A549 (cell line): ENCODE results near the gene SNRPA. TPM values are rescaled to one million over a fixed set of nuclear protein-coding genes. Genes with fewer than 3 reads are reported as not detected.

Source experiments
- ATAC-seq, 2 experiments: fragments of 200-7000 bp in 1 of 2; fragments of >200 bp in 1 of 2; cut with Nextera tagmentation in 1 of 2; cut with Tn5 transposase in 1 of 2; 3 replicates each; pipeline versions ENCODE4 v1.8.0 to v1.9.1; 2018 to 2020; ENCODE audit warnings: mild to moderate bottlenecking in 1 of 2, moderate library complexity in 1 of 2
- CTCF ChIA-PET: fragments of 300-600 bp; sonication (Branson Sonifier 250); formaldehyde crosslinking; extraction: SDS; loops from one replicate; lab custom pipeline; 2021; ENCODE audit warnings: antibody characterized with exemption, inconsistent platforms; lab: Yijun Ruan, JAX
- POLR2A ChIA-PET: fragments of 350-600 bp; formaldehyde crosslinking; extraction: SDS; loops from one replicate; lab custom pipeline; 2021; ENCODE audit warnings: antibody characterized with exemption, inconsistent platforms; lab: Yijun Ruan, JAX
- DNase-seq, 2 experiments: peaks; one replicate each; pipeline versions ENCODE4 v3.0.0 to v3.0.0-alpha.2; 2011 to 2016; ENCODE audit warnings: low read depth in 1 of 2, low spot score in 1 of 2
- FAIRE-seq: peaks from 2 replicates; lab custom pipeline; 2011; peaks lifted over from hg19 to GRCh38; lab: Jason Lieb, UNC
- H3K27ac ChIP-seq, 2 experiments: fragments of >200 bp; sonication (Bioruptor Twin); formaldehyde crosslinking; 3 replicates each; pipeline ENCODE4 v1.5.1; 2016 to 2017
- H3K4me1 ChIP-seq: fragments of >200 bp; sonication (Bioruptor Twin); formaldehyde crosslinking; 3 replicates; pipeline ENCODE4 v1.6.1; 2016
- H3K4me2 ChIP-seq: fragments of >200 bp; sonication (Bioruptor Twin); formaldehyde crosslinking; 3 replicates; pipeline ENCODE4 v1.6.1; 2016
- H3K4me3 ChIP-seq: fragments of >200 bp; sonication (Bioruptor Twin); formaldehyde crosslinking; 3 replicates; pipeline ENCODE4 v1.5.1; 2016
- H3K9me3 ChIP-seq: fragments of >200 bp; sonication (Bioruptor Twin); formaldehyde crosslinking; 3 replicates; pipeline ENCODE4 v1.6.1; 2016
- BHLHE40 ChIP-seq: IDR thresholded peaks from 2 replicates; pipeline ENCODE4 v1.6.1; 2012; ENCODE audit warnings: low read depth, low read length, inconsistent platforms
- CBX2 ChIP-seq: fragments of 200-600 bp; sonication (generic); IDR thresholded peaks from 2 replicates; pipeline ENCODE4 v1.6.1; 2016; ENCODE audit warnings: low read depth, mild to moderate bottlenecking, borderline replicate concordance
- CEBPB ChIP-seq, 2 experiments: fragments of >200 bp in 1 of 2; sonication (Bioruptor Twin) in 1 of 2; formaldehyde crosslinking in 1 of 2; IDR thresholded peaks; 2 replicates each; pipeline ENCODE4 v1.6.1; 2012 to 2016
- CHD2 ChIP-seq: fragments of 150-350 bp; IDR thresholded peaks from 2 replicates; pipeline ENCODE4 v1.6.1; 2014; ENCODE audit warnings: low read length; ENCODE audit not compliant: partially characterized antibody
- CHD4 ChIP-seq: fragments of 200-600 bp; sonication (generic); IDR thresholded peaks from 2 replicates; pipeline ENCODE4 v1.6.1; 2016; ENCODE audit warnings: antibody characterized with exemption, mild to moderate bottlenecking, borderline replicate concordance
- EHMT2 ChIP-seq: fragments of 200-600 bp; sonication (generic); IDR thresholded peaks from 2 replicates; pipeline ENCODE4 v1.6.1; 2016; ENCODE audit warnings: antibody characterized with exemption, low read depth, mild to moderate bottlenecking, moderate library complexity
- ELK1 ChIP-seq: fragments of 150-350 bp; IDR thresholded peaks from 2 replicates; pipeline ENCODE4 v1.6.1; 2014; ENCODE audit warnings: low read depth, mild to moderate bottlenecking, low read length
- ESRRA ChIP-seq: fragments of 150-350 bp; IDR thresholded peaks from 2 replicates; pipeline ENCODE4 v1.6.1; 2014; ENCODE audit warnings: mild to moderate bottlenecking, low read length, borderline replicate concordance
- FOSL2 ChIP-seq, 2 experiments: fragments of 450-650 bp in 1 of 2; fragments of >200 bp in 1 of 2; sonication (Bioruptor Twin) in 1 of 2; formaldehyde crosslinking; IDR thresholded peaks; 2 replicates each; pipeline versions ENCODE4 v1.5.0 to v1.6.1; 2016 to 2020; ENCODE audit warnings: mild to moderate bottlenecking in 1 of 2, moderate library complexity in 1 of 2
- FOXS1 ChIP-seq: fragments of 250-450 bp; sonication (Bioruptor Pico); IDR thresholded peaks from 2 replicates; pipeline ENCODE4 v1.5.0; 2020; ENCODE audit warnings: mild to moderate bottlenecking, moderate library complexity
- HDAC2 ChIP-seq: fragments of 200-600 bp; sonication (generic); IDR thresholded peaks from 2 replicates; pipeline ENCODE4 v1.6.1; 2016
- HEYL ChIP-seq: fragments of 250-450 bp; sonication (Bioruptor Pico); IDR thresholded peaks from 2 replicates; pipeline ENCODE4 v1.8.0; 2021; ENCODE audit warnings: mild to moderate bottlenecking, moderate library complexity
- HOXA7 ChIP-seq: fragments of 250-450 bp; sonication (Bioruptor Pico); IDR thresholded peaks from 2 replicates; pipeline ENCODE4 v1.5.0; 2020; ENCODE audit warnings: mild to moderate bottlenecking, moderate library complexity
- HOXB5 ChIP-seq: fragments of 250-450 bp; sonication (Bioruptor Pico); IDR thresholded peaks from 2 replicates; pipeline ENCODE4 v1.5.0; 2020; ENCODE audit warnings: mild to moderate bottlenecking, moderate library complexity
- JUN ChIP-seq, 2 experiments: fragments of >200 bp; sonication (Bioruptor Twin); formaldehyde crosslinking; IDR thresholded peaks; 2 replicates in 1 of 2; 3 replicates in 1 of 2; pipeline ENCODE4 v1.6.1; 2016 to 2017
- KDM1A ChIP-seq: fragments of 200-600 bp; sonication (generic); IDR thresholded peaks from 2 replicates; pipeline ENCODE4 v1.6.1; 2016; ENCODE audit warnings: low read depth, mild to moderate bottlenecking
- MAFK ChIP-seq: fragments of 450-650 bp; IDR thresholded peaks from 2 replicates; pipeline ENCODE4 v1.6.1; 2014; ENCODE audit not compliant: partially characterized antibody
- MAZ ChIP-seq: fragments of 150-350 bp; IDR thresholded peaks from 2 replicates; pipeline ENCODE4 v1.6.1; 2014; ENCODE audit warnings: antibody characterized with exemption, low read depth, low read length, borderline replicate concordance
- PHF8 ChIP-seq: fragments of 200-600 bp; sonication (generic); IDR thresholded peaks from 2 replicates; pipeline ENCODE4 v1.6.1; 2016; ENCODE audit warnings: low read depth, mild to moderate bottlenecking, antibody characterized with exemption, moderate library complexity, borderline replicate concordance
- RARB ChIP-seq: fragments of 250-450 bp; sonication (Bioruptor Pico); IDR thresholded peaks from 2 replicates; pipeline ENCODE4 v1.8.0; 2021; ENCODE audit warnings: mild to moderate bottlenecking, moderate library complexity
- REST ChIP-seq: fragments of 200-600 bp; sonication (generic); IDR thresholded peaks from 2 replicates; pipeline ENCODE4 v1.6.1; 2016; ENCODE audit warnings: antibody characterized with exemption, mild to moderate bottlenecking, moderate library complexity
- RFX5 ChIP-seq: fragments of 450-650 bp; IDR thresholded peaks from 2 replicates; pipeline ENCODE4 v1.7.1; 2014; ENCODE audit warnings: antibody characterized with exemption, mild to moderate bottlenecking, moderate library complexity
- TFCP2L1 ChIP-seq: fragments of 250-450 bp; sonication (Bioruptor Pico); IDR thresholded peaks from 2 replicates; pipeline ENCODE4 v1.5.0; 2021; ENCODE audit warnings: mild to moderate bottlenecking
- TP53 ChIP-seq: fragments of 250-450 bp; sonication (Bioruptor Pico); IDR thresholded peaks from 2 replicates; pipeline ENCODE4 v1.5.0; 2021; ENCODE audit warnings: mild to moderate bottlenecking, moderate library complexity
- ZFP36 ChIP-seq: fragments of 450-650 bp; IDR thresholded peaks from 2 replicates; pipeline ENCODE4 v1.6.1; 2014; ENCODE audit warnings: borderline replicate concordance; ENCODE audit not compliant: partially characterized antibody
- ZNF302 ChIP-seq: fragments of 250-450 bp; sonication (Bioruptor Pico); IDR thresholded peaks from 2 replicates; pipeline ENCODE4 v1.9.0; 2021; ENCODE audit warnings: inconsistent platforms, mild to moderate bottlenecking, moderate library complexity
- WGBS: methylation state at CpG from one replicate; pipeline ENCODE4 v1.1.6; 2017; ENCODE audit errors: missing lambda C conversion rate; 5-methylcytosine and 5-hydroxymethylcytosine counted together
- polyA plus RNA-seq, 4 experiments: library from polyadenylated mRNA; depleted of rRNA in 3 of 4; stranded (reverse); fragments of >200 nt; fragmentation: RNase III in 1 of 4; extraction: RNeasy Plus Mini Kit Qiagen cat#74134 plus additional on column Dnase treatment in 1 of 4; gene quantifications; 2 replicates in 3 of 4; 3 replicates in 1 of 4; pipeline ENCODE4 v1.2.3, GENCODE V29; 2011 to 2017
- TF ChIP-seq, protein P1 (sequence below): IDR thresholded peaks from 2 replicates; pipeline ENCODE4 v1.6.1; 2012; ENCODE audit warnings: low read depth, borderline replicate concordance
- TF ChIP-seq, protein P2 (sequence below): fragments of 450-650 bp; IDR thresholded peaks from 2 replicates; pipeline ENCODE4 v1.6.1; 2014; ENCODE audit warnings: antibody characterized with exemption
- TF ChIP-seq, protein P3 (sequence below): fragments of >200 bp; sonication (Bioruptor Twin); formaldehyde crosslinking; IDR thresholded peaks from 3 replicates; pipeline ENCODE4 v1.6.1; 2016

The SNRPA gene
- polyA plus RNA-seq, 2 of the 4 experiments (the other 2 are of a cell fraction): 141 to 236 TPM

- TF ChIP-seq CHD2 (peak; percentile 88), CEBPB (IDR thresholded peaks at IDR 0.05) (no peak), FOXS1 (0 out of 2 replicates have a peak, but pooled peaks have one; percentile 1), MAFK (no peak), HOXA7 (no peak), CHD4 (no peak), BHLHE40 (peak; percentile 27), RARB (CRISPR knock-in tag) (0 out of 2 replicates have a peak, but pooled peaks have one; percentile 43), FOSL2 (IDR thresholded peaks at IDR 0.05) (no peak), FOSL2 (CRISPR knock-in tag; IDR thresholded peaks at IDR 0.05) (no peak), JUN (IDR thresholded peaks at IDR 0.05) (peak; percentile 44 to 65), MAZ (no peak), CBX2 (no peak), TP53 (CRISPR knock-in tag) (peak; percentile 46), ELK1 (no peak), RFX5 (no peak), HOXB5 (0 out of 2 replicates have a peak, but pooled peaks have one; percentile 21), TFCP2L1 (CRISPR knock-in tag) (peak; percentile 92), PHF8 (peak; percentile 66; the same call in 1 of the 2 replicates), HDAC2 (no peak), ESRRA (no peak), HEYL (CRISPR knock-in tag) (no peak)
- TF ChIP-seq, protein P1, sequence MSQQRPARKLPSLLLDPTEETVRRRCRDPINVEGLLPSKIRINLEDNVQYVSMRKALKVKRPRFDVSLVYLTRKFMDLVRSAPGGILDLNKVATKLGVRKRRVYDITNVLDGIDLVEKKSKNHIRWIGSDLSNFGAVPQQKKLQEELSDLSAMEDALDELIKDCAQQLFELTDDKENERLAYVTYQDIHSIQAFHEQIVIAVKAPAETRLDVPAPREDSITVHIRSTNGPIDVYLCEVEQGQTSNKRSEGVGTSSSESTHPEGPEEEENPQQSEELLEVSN: peak; percentile 93
- TF ChIP-seq, protein P2, sequence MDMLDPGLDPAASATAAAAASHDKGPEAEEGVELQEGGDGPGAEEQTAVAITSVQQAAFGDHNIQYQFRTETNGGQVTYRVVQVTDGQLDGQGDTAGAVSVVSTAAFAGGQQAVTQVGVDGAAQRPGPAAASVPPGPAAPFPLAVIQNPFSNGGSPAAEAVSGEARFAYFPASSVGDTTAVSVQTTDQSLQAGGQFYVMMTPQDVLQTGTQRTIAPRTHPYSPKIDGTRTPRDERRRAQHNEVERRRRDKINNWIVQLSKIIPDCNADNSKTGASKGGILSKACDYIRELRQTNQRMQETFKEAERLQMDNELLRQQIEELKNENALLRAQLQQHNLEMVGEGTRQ: no peak
Observed at GRCh38 chr19:40750874-40751537, at the start of gene SNRPA (continued).

DNA sequence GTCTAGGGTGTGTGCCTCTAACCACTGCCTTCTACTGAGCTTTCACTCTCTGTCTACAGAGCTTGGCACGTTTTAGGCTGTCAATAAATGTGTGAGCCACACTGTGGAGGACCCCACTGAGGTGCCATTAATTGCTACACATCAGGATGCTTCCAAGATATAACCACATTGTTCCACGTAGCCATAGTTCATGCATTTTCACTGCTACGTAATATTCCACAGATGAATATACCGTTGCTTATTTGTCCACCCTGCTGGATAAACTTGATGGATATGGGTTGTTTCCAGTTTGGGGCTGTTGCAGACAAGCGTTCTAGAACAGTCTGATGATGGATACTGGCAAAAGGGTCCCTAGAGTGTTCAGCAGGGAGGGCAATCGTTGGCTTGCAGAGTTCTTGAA lies 49.2 kb upstream of the SNRPA start:
- H3K4me2 ChIP-seq: no peak overlapping the region
- ChIA-PET POLR2A (interaction anchor here (0.6 to 3.9 kb wide), 7 partner anchors 11 to 97 kb away, joined by 3 to 24 read pairs (median 5); partner anchors contain the start of genes ACTMAP, COQ8B, EGLN2 and ITPKC), CTCF (interaction anchor here (0.5 to 11.7 kb wide), 43 partner anchors 9 to 606 kb away, joined by 3 to 178 read pairs (median 4); partner anchors contain the start of genes COQ8B, ITPKC and NUMBL)
- peaks cover 8% of the 10 kb centered on the region; the same call in 2 of the 3 replicates for H3K4me1 ChIP-seq
- TF ChIP-seq JUN (IDR thresholded peaks at IDR 0.05): no peak
- TF ChIP-seq CEBPB (IDR thresholded peaks at IDR 0.05): no peak
- TF ChIP-seq KDM1A: no peak
- TF ChIP-seq ZNF302 (CRISPR knock-in tag): no peak
- no peak for TF ChIP-seq REST
- TF ChIP-seq ZFP36: no peak
- no peak for TF ChIP-seq PHF8
- TF ChIP-seq ELK1: no peak
- TF ChIP-seq CHD2: no peak
- no peak for TF ChIP-seq MAFK
- TF ChIP-seq, protein P3, sequence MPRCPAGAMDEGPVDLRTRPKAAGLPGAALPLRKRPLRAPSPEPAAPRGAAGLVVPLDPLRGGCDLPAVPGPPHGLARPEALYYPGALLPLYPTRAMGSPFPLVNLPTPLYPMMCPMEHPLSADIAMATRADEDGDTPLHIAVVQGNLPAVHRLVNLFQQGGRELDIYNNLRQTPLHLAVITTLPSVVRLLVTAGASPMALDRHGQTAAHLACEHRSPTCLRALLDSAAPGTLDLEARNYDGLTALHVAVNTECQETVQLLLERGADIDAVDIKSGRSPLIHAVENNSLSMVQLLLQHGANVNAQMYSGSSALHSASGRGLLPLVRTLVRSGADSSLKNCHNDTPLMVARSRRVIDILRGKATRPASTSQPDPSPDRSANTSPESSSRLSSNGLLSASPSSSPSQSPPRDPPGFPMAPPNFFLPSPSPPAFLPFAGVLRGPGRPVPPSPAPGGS: no peak
- TF ChIP-seq EHMT2: no peak
- FAIRE-seq (no peak), DNase-seq (no peak), ATAC-seq (no peak)
- H3K9me3 ChIP-seq: no peaks in the 10 kb centered on the region
- WGBS: 90% methylated on average over 6 of the region's 6 CpGs
- no peak overlapping the region for H3K27ac ChIP-seq
- H3K4me3 ChIP-seq: no peak overlapping the region
